Measurements from ENCODE around the gene TOP3B. TPM values are rescaled to one million over a fixed set of nuclear protein-coding genes. Genes with fewer than 3 reads are reported as not detected.

Gene TOP3B
- total and polyA plus RNA-seq, 9 of the 15 experiments (the other 6 are each of a cell fraction or from before 2014, with no cell fraction given): 3.0 to 188 (median 112) TPM

GRCh38 chr22:21918466-21919185 lies 64.0 kb downstream of the TOP3B start (continued):
- TF ChIP-seq E2F6 (IDR thresholded peaks at IDR 0.05; ENCODE audit: borderline replicate concordance in 1 of 2, extremely low read depth in 1 of 2, insufficient read depth in 1 of 2, insufficient read length in 1 of 2, low read depth in 1 of 2, low read length in 1 of 2, poor library complexity in 1 of 2, severe bottlenecking in 1 of 2): peak in 1 of 2 experiments; percentile 26
- no peak for TF ChIP-seq U2AF2 (optimal IDR thresholded peaks at IDR 0.05; ENCODE audit: low read depth, low read length)
- 0 out of 2 replicates have a peak, but pooled peaks have one; percentile 13 for TF ChIP-seq ZBTB26 (CRISPR knock-in tag; IDR thresholded peaks at IDR 0.05)
- no peak for TF ChIP-seq SFPQ (IDR thresholded peaks at IDR 0.05; ENCODE audit: low read depth, low read length)
- peak; percentile 62; the same call in 1 of the 2 replicates for TF ChIP-seq BCOR (IDR thresholded peaks at IDR 0.05)
- 0 out of 2 replicates have a peak, but pooled peaks have one; percentile 45 for TF ChIP-seq ZBTB7A (IDR thresholded peaks at IDR 0.05; ENCODE audit: borderline replicate concordance, control insufficient read depth, low read depth, low read length)
- TF ChIP-seq ZNF707 (CRISPR knock-in tag; conservative IDR thresholded peaks at IDR 0.05): 0 out of 2 replicates have a peak, but pooled peaks have one; percentile 55
- no peak for TF ChIP-seq MBD1 (CRISPR knock-in tag; IDR thresholded peaks at IDR 0.05)
- TF ChIP-seq ATF2 (CRISPR knock-in tag; IDR thresholded peaks at IDR 0.05): 0 out of 2 replicates have a peak, but pooled peaks have one; percentile 19
- TF ChIP-seq CBX5 (IDR thresholded peaks at IDR 0.05; ENCODE audit: borderline replicate concordance, low read depth): no peak
- TF ChIP-seq ARID4B (CRISPR knock-in tag; IDR thresholded peaks at IDR 0.05): 0 out of 2 replicates have a peak, but pooled peaks have one; percentile 19
- no peak for TF ChIP-seq ZC3H4 (CRISPR knock-in tag; IDR thresholded peaks at IDR 0.05; ENCODE audit: borderline replicate concordance)
- peak; percentile 45; the same call in 1 of the 2 replicates for TF ChIP-seq ZNF57 (CRISPR knock-in tag; IDR thresholded peaks at IDR 0.05)
